ENCODE results near the gene RTKN2.
A peak's percentile ranks its signal among the peaks of the same experiment; 100 is the strongest.

The RTKN2 gene

DNA sequence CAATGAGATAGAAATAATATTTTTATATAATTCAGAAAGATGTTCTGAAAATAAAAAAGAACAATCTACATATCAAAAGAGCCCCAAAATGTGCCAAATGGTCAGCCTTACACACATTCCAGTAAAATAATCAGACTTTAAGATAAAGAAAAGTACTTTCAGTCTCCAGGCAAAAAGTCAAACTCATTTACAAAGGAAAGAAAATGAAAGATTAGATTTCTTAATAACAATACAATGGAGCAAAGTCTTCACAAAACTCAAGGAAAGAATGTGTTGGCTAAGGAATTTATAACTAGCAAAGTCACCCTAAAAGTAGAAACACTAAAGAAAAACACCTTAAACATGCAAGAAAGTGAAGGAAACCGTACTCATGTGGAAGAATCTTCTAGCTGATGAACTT is 16.6 kb downstream of the RTKN2 start:
- no peaks in the 10 kb centered on the region for H3K79me2 ChIP-seq (ENCODE audit: insufficient read depth, low read depth)
- TF ChIP-seq, protein P1, sequence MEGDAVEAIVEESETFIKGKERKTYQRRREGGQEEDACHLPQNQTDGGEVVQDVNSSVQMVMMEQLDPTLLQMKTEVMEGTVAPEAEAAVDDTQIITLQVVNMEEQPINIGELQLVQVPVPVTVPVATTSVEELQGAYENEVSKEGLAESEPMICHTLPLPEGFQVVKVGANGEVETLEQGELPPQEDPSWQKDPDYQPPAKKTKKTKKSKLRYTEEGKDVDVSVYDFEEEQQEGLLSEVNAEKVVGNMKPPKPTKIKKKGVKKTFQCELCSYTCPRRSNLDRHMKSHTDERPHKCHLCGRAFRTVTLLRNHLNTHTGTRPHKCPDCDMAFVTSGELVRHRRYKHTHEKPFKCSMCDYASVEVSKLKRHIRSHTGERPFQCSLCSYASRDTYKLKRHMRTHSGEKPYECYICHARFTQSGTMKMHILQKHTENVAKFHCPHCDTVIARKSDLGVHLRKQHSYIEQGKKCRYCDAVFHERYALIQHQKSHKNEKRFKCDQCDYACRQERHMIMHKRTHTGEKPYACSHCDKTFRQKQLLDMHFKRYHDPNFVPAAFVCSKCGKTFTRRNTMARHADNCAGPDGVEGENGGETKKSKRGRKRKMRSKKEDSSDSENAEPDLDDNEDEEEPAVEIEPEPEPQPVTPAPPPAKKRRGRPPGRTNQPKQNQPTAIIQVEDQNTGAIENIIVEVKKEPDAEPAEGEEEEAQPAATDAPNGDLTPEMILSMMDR (conservative IDR thresholded peaks at IDR 0.05; ENCODE audit: low read depth, low read length), result no peak
- H3K27ac ChIP-seq, result no peak overlapping the region
- H3K27me3 ChIP-seq (ENCODE audit: insufficient read depth, low read depth), result no peaks in the 10 kb centered on the region
- no peak overlapping the region for H3K9ac ChIP-seq
- H3K4me1 ChIP-seq (ENCODE audit: low read depth, poor library complexity, severe bottlenecking), result no peaks in the 10 kb centered on the region
- no peaks in the 10 kb centered on the region for H3K36me3 ChIP-seq (ENCODE audit: insufficient read depth)
- H3K4me2 ChIP-seq, result no peak overlapping the region
- H2AFZ ChIP-seq (ENCODE audit: low read depth), result no peak overlapping the region
- no peak overlapping the region for H3K4me3 ChIP-seq (IDR thresholded peaks at IDR 0.05; ENCODE audit: insufficient read depth, low read depth, low read length)
- H4K20me1 ChIP-seq (ENCODE audit: insufficient read depth), result no peaks in the 10 kb centered on the region

DNA sequence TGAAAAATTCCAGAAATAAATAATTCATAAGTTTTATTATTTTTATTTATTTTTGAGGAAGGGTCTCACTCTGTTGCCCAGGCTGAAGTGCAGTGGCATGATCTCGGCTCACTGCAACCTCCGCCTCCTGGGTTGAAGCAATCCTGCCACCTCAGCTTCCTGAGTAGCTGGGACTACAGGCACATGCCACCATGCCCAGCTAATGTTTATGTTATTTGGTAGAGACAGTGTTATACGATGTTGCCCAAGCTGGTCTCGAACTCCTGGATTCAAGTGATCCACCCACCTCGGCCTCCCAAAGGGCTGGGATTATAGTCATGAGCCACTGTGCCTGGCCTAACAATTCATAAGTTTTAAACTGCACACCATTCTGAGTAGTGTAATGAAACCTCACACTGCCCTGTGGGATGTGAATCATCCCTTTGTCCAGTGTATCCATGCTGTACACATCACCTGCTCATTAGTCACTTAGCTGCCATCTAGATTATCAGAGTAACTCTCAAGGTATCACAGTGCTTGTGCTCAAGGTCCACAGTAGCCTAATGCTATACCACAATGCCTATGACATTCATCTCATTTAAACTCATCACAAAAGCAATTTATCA is 17.9 kb downstream of the RTKN2 start:
- Histone ChIP-seq H3K4me3 (IDR thresholded peaks at IDR 0.05; ENCODE audit: insufficient read depth, low read depth, low read length) (no peak overlapping the region), H3K4me1 (ENCODE audit: low read depth, poor library complexity, severe bottlenecking) (no peaks in the 10 kb centered on the region), H3K9ac (no peak overlapping the region), H3K36me3 (ENCODE audit: insufficient read depth) (no peaks in the 10 kb centered on the region), H3K27me3 (ENCODE audit: insufficient read depth, low read depth) (no peaks in the 10 kb centered on the region), H3K79me2 (ENCODE audit: insufficient read depth, low read depth) (no peaks in the 10 kb centered on the region), H4K20me1 (ENCODE audit: insufficient read depth) (no peaks in the 10 kb centered on the region), H3K27ac (no peak overlapping the region), H3K4me2 (no peak overlapping the region), H2AFZ (ENCODE audit: low read depth) (no peak overlapping the region)
- TF ChIP-seq, protein P1 (conservative IDR thresholded peaks at IDR 0.05; ENCODE audit: low read depth, low read length), result no peak

DNA sequence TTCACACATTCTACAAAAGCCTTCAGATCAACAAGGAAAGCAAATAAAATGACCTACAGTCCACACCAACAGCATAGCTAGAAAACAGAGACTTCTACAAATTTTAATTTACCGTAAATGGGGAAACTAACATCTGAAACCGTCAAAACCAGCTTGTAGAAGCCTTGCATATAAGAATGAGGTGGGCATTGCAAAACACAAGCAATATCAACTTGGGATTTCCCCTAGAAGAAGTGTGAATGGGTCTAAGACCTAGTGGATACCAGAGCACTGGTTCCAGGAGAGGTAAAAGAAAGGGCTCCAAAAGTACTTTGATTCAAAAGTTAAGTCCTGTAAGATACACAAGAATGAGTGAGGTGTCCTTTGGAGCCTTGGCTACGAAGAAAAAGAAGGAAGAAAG is 18.7 kb downstream of the RTKN2 start:
- no peak overlapping the region for H2AFZ ChIP-seq (ENCODE audit: low read depth)
- no peaks in the 10 kb centered on the region for H3K36me3 ChIP-seq (ENCODE audit: insufficient read depth)
- H3K4me2 ChIP-seq, result no peak overlapping the region
- no peaks in the 10 kb centered on the region for H4K20me1 ChIP-seq (ENCODE audit: insufficient read depth)
- H3K27me3 ChIP-seq (ENCODE audit: insufficient read depth, low read depth), result no peaks in the 10 kb centered on the region
- peaks cover 5% of the 10 kb centered on the region for H3K4me1 ChIP-seq (ENCODE audit: low read depth, poor library complexity, severe bottlenecking)
- TF ChIP-seq, protein P1 (conservative IDR thresholded peaks at IDR 0.05; ENCODE audit: low read depth, low read length), result no peak
- H3K27ac ChIP-seq, result no peak overlapping the region
- no peak overlapping the region for H3K4me3 ChIP-seq (IDR thresholded peaks at IDR 0.05; ENCODE audit: insufficient read depth, low read depth, low read length)
- H3K79me2 ChIP-seq (ENCODE audit: insufficient read depth, low read depth), result no peaks in the 10 kb centered on the region
- H3K9ac ChIP-seq, result no peak overlapping the region

DNA sequence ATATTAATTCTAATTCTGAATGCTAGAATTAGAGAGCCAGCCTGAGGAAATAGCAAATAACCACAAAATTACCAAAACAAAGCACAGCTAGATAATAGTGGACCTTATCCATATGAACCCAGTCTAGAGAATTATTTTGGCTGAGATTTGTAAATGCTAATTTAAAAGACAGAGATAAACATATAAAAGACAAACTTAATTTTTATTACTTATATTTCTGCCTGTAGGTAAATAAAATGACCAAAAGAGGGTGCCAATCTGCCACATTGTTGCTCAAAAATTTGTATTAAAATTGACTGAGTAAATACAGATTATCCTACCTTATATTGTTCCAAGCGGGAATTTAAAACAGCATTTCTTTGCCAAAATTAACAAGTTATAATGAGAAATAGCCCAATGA is 20.2 kb downstream of the RTKN2 start:
- Histone ChIP-seq H3K27ac (no peak overlapping the region), H3K4me1 (ENCODE audit: low read depth, poor library complexity, severe bottlenecking) (peaks cover 20% of the 10 kb centered on the region)

More for the DNA sequence above, 20.2 kb downstream of the RTKN2 start:
- Histone ChIP-seq H3K27me3 (ENCODE audit: insufficient read depth, low read depth) (no peaks in the 10 kb centered on the region), H3K36me3 (ENCODE audit: insufficient read depth) (no peaks in the 10 kb centered on the region), H4K20me1 (ENCODE audit: insufficient read depth) (no peaks in the 10 kb centered on the region), H3K4me3 (IDR thresholded peaks at IDR 0.05; ENCODE audit: insufficient read depth, low read depth, low read length) (no peak overlapping the region), H3K79me2 (ENCODE audit: insufficient read depth, low read depth) (no peaks in the 10 kb centered on the region), H2AFZ (ENCODE audit: low read depth) (no peak overlapping the region), H3K4me2 (no peak overlapping the region), H3K9ac (no peak overlapping the region)
- TF ChIP-seq, protein P1 (conservative IDR thresholded peaks at IDR 0.05; ENCODE audit: low read depth, low read length), result peak; percentile 44; the same call in 1 of the 2 replicates

All from KMS-11 (cell line).